ENCODE measurements around the gene EIF2AK2. TPM values are rescaled to one million over a fixed set of nuclear protein-coding genes. Genes with fewer than 3 reads are reported as not detected.
"Not testable (repeated sequence)": the region's sequence is repeated elsewhere in the genome, so short reads cannot be mapped to it uniquely, and the experiment has no call there.

EIF2AK2 gene
- total RNA-seq = 23.8 TPM
- long read RNA-seq, full-length matches to known transcripts = 5 of 12 reads
- long read RNA-seq, partial matches to known transcripts = 1 of 12 reads
- long read RNA-seq, other reads (novel, unspliced or antisense) = 6 of 12 reads

DNA sequence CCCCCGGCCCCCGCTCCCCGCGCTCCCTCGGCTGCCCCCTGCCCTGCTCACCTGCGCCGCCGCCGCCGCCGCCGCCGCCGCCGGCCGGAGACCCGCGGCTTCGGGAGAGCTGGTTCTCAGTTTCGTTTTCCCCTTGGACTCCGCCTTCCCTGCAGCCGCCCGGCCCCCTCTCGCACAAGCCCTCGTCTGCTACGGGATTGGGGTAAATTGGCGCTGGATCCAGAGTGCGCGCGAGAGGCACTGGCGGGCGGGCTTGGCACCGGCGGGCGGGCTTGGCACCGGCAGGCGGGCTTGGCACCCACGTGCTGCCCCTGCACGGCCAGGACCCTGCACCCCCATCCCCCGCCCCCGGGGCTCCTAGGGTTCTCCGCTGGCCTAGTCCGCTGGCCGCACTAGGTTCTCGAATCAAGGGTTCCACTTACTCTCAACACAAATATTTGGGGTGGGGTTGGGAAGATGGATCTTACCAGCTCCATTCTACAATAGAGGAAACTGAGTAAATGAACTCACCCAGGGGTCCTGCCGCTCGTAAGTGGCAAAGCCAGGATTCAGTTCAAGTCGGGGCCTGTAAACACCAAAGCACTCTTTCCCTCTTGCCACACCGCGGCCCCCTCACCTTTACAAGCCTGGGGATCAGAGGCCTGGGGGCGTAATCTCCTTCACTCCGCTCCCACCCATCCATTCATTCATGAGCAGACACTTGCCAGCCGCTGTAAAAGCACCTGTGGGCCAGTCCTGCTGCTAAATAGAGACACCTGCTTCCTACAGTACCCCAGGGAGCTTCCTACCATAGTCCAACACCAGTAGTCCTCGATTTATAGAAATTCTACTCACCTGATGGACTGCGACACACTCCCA is at the start of gene EIF2AK2:
Gene EIF2AK2 (minus strand): TSS at position 124 of the 858 bp plus-strand sequence. CDS start 9,174 bp downstream, outside the sequence.
- TF ChIP-seq, protein P1, sequence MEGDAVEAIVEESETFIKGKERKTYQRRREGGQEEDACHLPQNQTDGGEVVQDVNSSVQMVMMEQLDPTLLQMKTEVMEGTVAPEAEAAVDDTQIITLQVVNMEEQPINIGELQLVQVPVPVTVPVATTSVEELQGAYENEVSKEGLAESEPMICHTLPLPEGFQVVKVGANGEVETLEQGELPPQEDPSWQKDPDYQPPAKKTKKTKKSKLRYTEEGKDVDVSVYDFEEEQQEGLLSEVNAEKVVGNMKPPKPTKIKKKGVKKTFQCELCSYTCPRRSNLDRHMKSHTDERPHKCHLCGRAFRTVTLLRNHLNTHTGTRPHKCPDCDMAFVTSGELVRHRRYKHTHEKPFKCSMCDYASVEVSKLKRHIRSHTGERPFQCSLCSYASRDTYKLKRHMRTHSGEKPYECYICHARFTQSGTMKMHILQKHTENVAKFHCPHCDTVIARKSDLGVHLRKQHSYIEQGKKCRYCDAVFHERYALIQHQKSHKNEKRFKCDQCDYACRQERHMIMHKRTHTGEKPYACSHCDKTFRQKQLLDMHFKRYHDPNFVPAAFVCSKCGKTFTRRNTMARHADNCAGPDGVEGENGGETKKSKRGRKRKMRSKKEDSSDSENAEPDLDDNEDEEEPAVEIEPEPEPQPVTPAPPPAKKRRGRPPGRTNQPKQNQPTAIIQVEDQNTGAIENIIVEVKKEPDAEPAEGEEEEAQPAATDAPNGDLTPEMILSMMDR (IDR thresholded peaks at IDR 0.05; ENCODE audit: borderline replicate concordance) = no peak
- Histone ChIP-seq H3K9me3 (replicated peaks) (no peaks in the 10 kb centered on the region), H3K4me1 (peaks cover 30% of the 10 kb centered on the region), H3K27ac (replicated peaks) (peak within 1 kb of the TSS; percentile 90), H3K4me3 (peak within 1 kb of the TSS; percentile 87), H3K36me3 (peaks cover 4% of the 10 kb centered on the region), H3K27me3 (ENCODE audit: low read depth) (no peaks in the 10 kb centered on the region)
- intact Hi-C loops (cut with micrococcal nuclease) = no loop called here
- DNase-seq = peak; percentile 86

DNA sequence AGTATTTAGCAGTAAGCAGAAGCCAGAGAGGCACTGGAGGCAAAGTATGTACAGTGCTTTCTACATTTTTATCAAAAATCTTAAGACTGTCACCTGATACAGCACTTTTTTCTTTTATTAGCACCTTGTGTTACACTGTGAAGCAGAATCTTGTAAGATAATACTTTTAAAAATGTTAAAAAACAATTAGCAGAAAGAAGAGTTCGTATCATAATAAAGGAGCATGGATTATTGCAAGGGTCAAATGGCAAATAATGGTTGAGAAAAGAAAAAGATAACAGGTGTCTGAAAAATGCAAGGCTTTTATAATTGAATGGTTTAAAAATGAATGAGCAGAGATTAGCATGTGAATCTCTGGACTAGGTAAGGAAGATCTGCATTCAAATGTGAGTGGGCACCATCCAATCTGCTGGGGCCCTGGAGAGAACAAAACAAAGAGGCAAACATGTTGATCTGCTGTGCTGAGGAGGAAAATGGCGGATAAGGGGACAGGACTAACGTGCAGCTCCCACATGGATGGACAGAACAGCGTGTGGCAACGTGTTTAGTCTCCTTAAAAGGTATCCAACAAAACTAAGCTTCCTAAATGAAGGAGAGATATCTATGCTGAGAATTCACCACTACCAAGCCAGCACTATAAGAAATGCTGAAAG is 49.0 kb upstream of the EIF2AK2 start:
- TF ChIP-seq, protein P1 (IDR thresholded peaks at IDR 0.05; ENCODE audit: borderline replicate concordance) = no peak
- intact Hi-C loops (cut with micrococcal nuclease) = no loop called here
- H3K27me3 ChIP-seq (ENCODE audit: low read depth) = no peaks in the 10 kb centered on the region
- H3K4me3 ChIP-seq = no peak overlapping the region
- no peak for DNase-seq
- no peak overlapping the region for H3K27ac ChIP-seq (replicated peaks)
- H3K9me3 ChIP-seq (replicated peaks) = peaks cover 55% of the 10 kb centered on the region
- H3K4me1 ChIP-seq = no peaks in the 10 kb centered on the region
- H3K36me3 ChIP-seq = peaks cover 99% of the 10 kb centered on the region

GRCh38 chr2:37205071-37205661 is 48.4 kb upstream of the EIF2AK2 start:
- H3K27me3 ChIP-seq (ENCODE audit: low read depth); intact Hi-C loops (cut with micrococcal nuclease); DNase-seq; H3K4me3 ChIP-seq; H3K4me1 ChIP-seq; H3K27ac ChIP-seq (replicated peaks): not testable (repeated sequence)
- H3K9me3 ChIP-seq (replicated peaks) = peaks cover 54% of the 10 kb centered on the region
- peaks cover 95% of the 10 kb centered on the region for H3K36me3 ChIP-seq

DNA sequence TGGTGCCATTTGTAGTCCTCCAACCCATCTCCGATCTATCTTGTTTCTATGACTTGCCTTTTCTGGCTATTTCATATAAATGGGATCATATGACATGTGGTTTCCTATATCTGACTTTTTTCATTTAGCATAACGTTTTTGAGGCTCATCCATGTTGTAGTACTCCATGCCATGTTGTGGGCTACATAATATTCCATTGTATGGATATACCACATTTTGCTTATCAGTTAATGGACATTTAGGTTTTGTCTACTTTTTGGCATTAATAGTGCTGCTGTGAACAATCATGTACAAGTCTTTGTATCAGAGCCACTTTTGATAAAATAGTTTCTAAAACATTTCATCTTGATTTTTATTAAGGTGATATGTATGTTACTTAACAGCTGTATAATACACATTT is 46.9 kb upstream of the EIF2AK2 start:
- intact Hi-C loops (cut with micrococcal nuclease) = no loop called here
- Histone ChIP-seq H3K27me3 (ENCODE audit: low read depth) (no peaks in the 10 kb centered on the region), H3K36me3 (peaks cover 81% of the 10 kb centered on the region), H3K27ac (replicated peaks) (no peak overlapping the region), H3K4me1 (peaks cover 2% of the 10 kb centered on the region), H3K9me3 (replicated peaks) (peaks cover 40% of the 10 kb centered on the region), H3K4me3 (no peak overlapping the region)
- TF ChIP-seq, protein P1 (IDR thresholded peaks at IDR 0.05; ENCODE audit: borderline replicate concordance) = no peak
- no peak for DNase-seq

- Histone ChIP-seq H3K9me3 (replicated peaks) (peaks cover 20% of the 10 kb centered on the region), H3K4me3 (no peak overlapping the region), H3K27me3 (ENCODE audit: low read depth) (no peaks in the 10 kb centered on the region), H3K4me1 (peaks cover 21% of the 10 kb centered on the region), H3K36me3 (peaks cover 61% of the 10 kb centered on the region), H3K27ac (replicated peaks) (no peak overlapping the region)
- TF ChIP-seq, protein P1 (IDR thresholded peaks at IDR 0.05; ENCODE audit: borderline replicate concordance) = no peak
- DNase-seq = no peak
- intact Hi-C loops (cut with micrococcal nuclease) = no loop called here
Measured at GRCh38 chr2:37201766-37202165, 45.0 kb upstream of the EIF2AK2 start.
